Hepatocyte (in vitro differentiated cells): ENCODE results near the gene ENOX1. TPM values are rescaled to one million over a fixed set of nuclear protein-coding genes. Genes with fewer than 3 reads are reported as not detected.
A peak's percentile ranks its signal among the peaks of the same experiment; 100 is the strongest.

ENCODE experiments used
- DNase-seq: peaks from one replicate; pipeline ENCODE4 v3.0.0-alpha.2; 2016; ENCODE audit warnings: low spot score
- H2AFZ ChIP-seq: fragments of 200-600 bp; sonication (generic); 2 replicates; pipeline ENCODE4 v1.6.0; 2016; ENCODE audit warnings: antibody characterized with exemption, mild to moderate bottlenecking
- H3K27ac ChIP-seq: fragments of 200-600 bp; sonication (generic); 2 replicates; pipeline ENCODE4 v1.5.1; 2016; ENCODE audit warnings: mild to moderate bottlenecking
- H3K27me3 ChIP-seq: fragments of 200-600 bp; sonication (generic); 2 replicates; pipeline ENCODE4 v1.6.1; 2016
- H3K36me3 ChIP-seq: fragments of 200-600 bp; sonication (generic); replicated peaks from 2 replicates; pipeline ENCODE4 v1.5.1; 2016; ENCODE audit warnings: low read depth; ENCODE audit not compliant: insufficient read depth
- H3K4me1 ChIP-seq: fragments of 200-600 bp; sonication (generic); 2 replicates; pipeline ENCODE4 v1.5.1; 2016; ENCODE audit warnings: mild to moderate bottlenecking, moderate library complexity; ENCODE audit not compliant: insufficient read depth
- H3K4me2 ChIP-seq: fragments of 200-600 bp; sonication (generic); 2 replicates; pipeline ENCODE4 v1.6.0; 2016
- H3K4me3 ChIP-seq: fragments of 200-600 bp; sonication (generic); 2 replicates; pipeline ENCODE4 v1.5.1; 2016; ENCODE audit warnings: mild to moderate bottlenecking
- H3K79me2 ChIP-seq: fragments of 200-600 bp; sonication (generic); 2 replicates; pipeline ENCODE4 v1.6.0; 2017; ENCODE audit warnings: mild to moderate bottlenecking
- H3K9me2 ChIP-seq: fragments of 200-600 bp; sonication (generic); replicated peaks from 2 replicates; pipeline ENCODE4 v1.6.0; 2017; ENCODE audit warnings: mild to moderate bottlenecking; ENCODE audit not compliant: insufficient read depth
- H3K9me3 ChIP-seq: fragments of 200-600 bp; sonication (generic); 2 replicates; pipeline ENCODE4 v1.5.1; 2016; ENCODE audit warnings: low read depth, mild to moderate bottlenecking
- H4K20me1 ChIP-seq: fragments of 200-600 bp; sonication (generic); 2 replicates; pipeline ENCODE4 v1.6.0; 2016; ENCODE audit warnings: mild to moderate bottlenecking; ENCODE audit not compliant: insufficient read depth, poor library complexity, severe bottlenecking
- EZH2 ChIP-seq: fragments of 200-600 bp; sonication (generic); IDR thresholded peaks from 2 replicates; pipeline ENCODE4 v1.6.1; 2016; ENCODE audit warnings: antibody characterized with exemption, mild to moderate bottlenecking, borderline replicate concordance
- EZH2phosphoT487 ChIP-seq: fragments of 200-600 bp; sonication (generic); IDR thresholded peaks from one replicate; pipeline ENCODE4 v1.6.1; 2018; ENCODE audit warnings: antibody characterized with exemption, mild to moderate bottlenecking, low read depth, moderate library complexity; ENCODE audit not compliant: unreplicated experiment, severe bottlenecking
- WGBS: methylation state at CpG from one replicate; pipeline ENCODE4 v1.1.6; 2016; ENCODE audit warnings: low lambda C conversion rate; ENCODE audit errors: missing lambda C conversion rate; 5-methylcytosine and 5-hydroxymethylcytosine counted together
- polyA plus RNA-seq: library from polyadenylated mRNA; unstranded; fragments of >200 nt; fragmentation: Nextera tagmentation; extraction: Ambion mirVana; gene quantifications from 2 replicates; pipeline ENCODE4 v1.2.1, GENCODE V29; 2016
- total RNA-seq: library from RNA; depleted of rRNA; stranded (reverse); fragments of >200 nt; gene quantifications from 2 replicates; pipeline ENCODE4 v1.2.3, GENCODE V29; 2014
- TF ChIP-seq, protein P1 (sequence below): fragments of 200-600 bp; sonication (generic); IDR thresholded peaks from 2 replicates; pipeline ENCODE4 v1.5.1; 2016; ENCODE audit warnings: antibody characterized with exemption, mild to moderate bottlenecking; ENCODE audit not compliant: poor library complexity

The ENOX1 gene
- total and polyA plus RNA-seq, 2 experiments from 2014 or later = 2.4 to 4.0 TPM

DNA sequence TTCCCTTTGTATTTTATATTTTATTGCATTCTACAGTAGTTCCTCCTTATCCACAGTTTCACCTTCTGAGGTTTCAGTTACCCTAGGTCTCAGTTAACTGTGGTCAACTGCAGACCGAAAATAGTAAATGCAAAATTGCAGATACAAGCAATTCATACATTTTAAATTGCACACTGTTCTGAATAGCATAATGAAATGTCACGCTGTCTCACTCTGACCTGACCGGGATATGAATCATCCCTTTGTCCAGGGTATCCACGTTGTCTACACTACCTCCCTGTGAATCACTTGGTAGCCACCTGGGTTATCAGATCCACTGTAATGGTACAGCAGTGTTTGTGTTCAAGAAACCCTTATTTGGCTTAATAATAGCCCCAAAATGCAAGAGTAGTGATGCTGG lies 438.4 kb downstream of the ENOX1 start:
- 81% methylated on average over 4 of the region's 4 CpGs for WGBS
- H3K4me2 ChIP-seq = no peak overlapping the region
- H3K36me3 ChIP-seq = no peaks in the 10 kb centered on the region
- H3K9me2 ChIP-seq = no peaks in the 10 kb centered on the region
- no peak overlapping the region for H2AFZ ChIP-seq
- TF ChIP-seq EZH2 = no peak
- no peak for TF ChIP-seq EZH2phosphoT487
- TF ChIP-seq, protein P1, sequence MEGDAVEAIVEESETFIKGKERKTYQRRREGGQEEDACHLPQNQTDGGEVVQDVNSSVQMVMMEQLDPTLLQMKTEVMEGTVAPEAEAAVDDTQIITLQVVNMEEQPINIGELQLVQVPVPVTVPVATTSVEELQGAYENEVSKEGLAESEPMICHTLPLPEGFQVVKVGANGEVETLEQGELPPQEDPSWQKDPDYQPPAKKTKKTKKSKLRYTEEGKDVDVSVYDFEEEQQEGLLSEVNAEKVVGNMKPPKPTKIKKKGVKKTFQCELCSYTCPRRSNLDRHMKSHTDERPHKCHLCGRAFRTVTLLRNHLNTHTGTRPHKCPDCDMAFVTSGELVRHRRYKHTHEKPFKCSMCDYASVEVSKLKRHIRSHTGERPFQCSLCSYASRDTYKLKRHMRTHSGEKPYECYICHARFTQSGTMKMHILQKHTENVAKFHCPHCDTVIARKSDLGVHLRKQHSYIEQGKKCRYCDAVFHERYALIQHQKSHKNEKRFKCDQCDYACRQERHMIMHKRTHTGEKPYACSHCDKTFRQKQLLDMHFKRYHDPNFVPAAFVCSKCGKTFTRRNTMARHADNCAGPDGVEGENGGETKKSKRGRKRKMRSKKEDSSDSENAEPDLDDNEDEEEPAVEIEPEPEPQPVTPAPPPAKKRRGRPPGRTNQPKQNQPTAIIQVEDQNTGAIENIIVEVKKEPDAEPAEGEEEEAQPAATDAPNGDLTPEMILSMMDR = no peak
- no peaks in the 10 kb centered on the region for H4K20me1 ChIP-seq
- H3K4me3 ChIP-seq = no peak overlapping the region
- H3K27ac ChIP-seq = no peak overlapping the region
- DNase-seq = no peak
- peaks cover 14% of the 10 kb centered on the region for H3K4me1 ChIP-seq
- H3K79me2 ChIP-seq = no peaks in the 10 kb centered on the region
- no peaks in the 10 kb centered on the region for H3K27me3 ChIP-seq
- no peaks in the 10 kb centered on the region for H3K9me3 ChIP-seq

GRCh38 chr13:43347877-43348276 lies 438.9 kb downstream of the ENOX1 start:
- H3K27ac ChIP-seq = no peak overlapping the region
- H3K79me2 ChIP-seq = no peaks in the 10 kb centered on the region
- no peaks in the 10 kb centered on the region for H4K20me1 ChIP-seq
- H3K9me2 ChIP-seq = no peaks in the 10 kb centered on the region
- no peaks in the 10 kb centered on the region for H3K27me3 ChIP-seq
- no peak for DNase-seq
- no peak overlapping the region for H3K4me2 ChIP-seq
- TF ChIP-seq EZH2 (no peak), EZH2phosphoT487 (no peak)
- H3K4me3 ChIP-seq = no peak overlapping the region
- WGBS = 78% methylated on average over 10 of the region's 10 CpGs
- H3K36me3 ChIP-seq = no peaks in the 10 kb centered on the region
- H3K9me3 ChIP-seq = no peaks in the 10 kb centered on the region
- peaks cover 14% of the 10 kb centered on the region for H3K4me1 ChIP-seq
- no peak overlapping the region for H2AFZ ChIP-seq

GRCh38 chr13:43346427-43346826 lies 440.3 kb downstream of the ENOX1 start:
- Histone ChIP-seq H4K20me1 (no peaks in the 10 kb centered on the region), H3K4me2 (peak overlapping the region; percentile 40), H2AFZ (no peak overlapping the region), H3K79me2 (no peaks in the 10 kb centered on the region), H3K4me1 (peaks cover 14% of the 10 kb centered on the region), H3K4me3 (no peak overlapping the region), H3K9me3 (no peaks in the 10 kb centered on the region), H3K36me3 (no peaks in the 10 kb centered on the region), H3K27ac (no peak overlapping the region), H3K27me3 (no peaks in the 10 kb centered on the region), H3K9me2 (no peaks in the 10 kb centered on the region)
- TF ChIP-seq, protein P1 = no peak
- no peak for TF ChIP-seq EZH2
- DNase-seq = peak; percentile 10
- 24% methylated on average over 4 of the region's 4 CpGs for WGBS

DNA sequence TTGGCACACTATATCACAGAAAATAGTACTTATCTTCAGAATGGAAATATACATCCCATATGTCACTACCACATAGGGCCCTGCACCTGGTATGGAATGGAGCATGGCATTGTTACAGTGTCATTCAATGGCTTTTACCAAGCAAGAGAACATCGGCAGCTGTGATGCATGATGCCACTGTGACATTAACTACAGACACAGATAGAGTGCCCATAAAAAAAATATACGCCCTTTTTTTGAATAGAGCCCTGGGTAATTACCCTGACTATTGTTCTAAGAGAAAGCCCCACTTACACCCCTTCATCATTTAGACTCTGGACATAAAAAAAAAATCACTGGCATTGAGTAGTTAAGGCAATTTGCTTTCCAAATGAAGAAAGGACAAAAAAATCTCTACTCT lies 443.1 kb downstream of the ENOX1 start:
- DNase-seq = no peak
- H3K27me3 ChIP-seq = no peaks in the 10 kb centered on the region
- H3K4me1 ChIP-seq = peaks cover 14% of the 10 kb centered on the region
- H3K27ac ChIP-seq = no peak overlapping the region
- no peak overlapping the region for H3K4me2 ChIP-seq
- H3K9me3 ChIP-seq = no peaks in the 10 kb centered on the region
- no peaks in the 10 kb centered on the region for H3K9me2 ChIP-seq
- WGBS = 91% methylated on average over 2 of the region's 2 CpGs
- no peaks in the 10 kb centered on the region for H3K36me3 ChIP-seq
- no peak for TF ChIP-seq EZH2
- TF ChIP-seq, protein P1 = no peak
- no peak for TF ChIP-seq EZH2phosphoT487
- no peaks in the 10 kb centered on the region for H4K20me1 ChIP-seq
- no peak overlapping the region for H2AFZ ChIP-seq
- no peak overlapping the region for H3K4me3 ChIP-seq
- no peaks in the 10 kb centered on the region for H3K79me2 ChIP-seq
